Pancreas (tissue), 10 donors: ENCODE results near the gene MRGPRD. TPM values are rescaled to one million over a fixed set of nuclear protein-coding genes. Genes with fewer than 3 reads are reported as not detected.

Source experiments
- ATAC-seq, 4 donors: fragments of 200-7000 bp; cut with Tn5 transposase; one replicate each; pipeline versions ENCODE4 v1.8.0 to v1.9.1; 2020; ENCODE audit warnings: mild to moderate bottlenecking in 4 of 4, moderate library complexity in 4 of 4
- DNase-seq, 6 donors: peaks; one replicate each; pipeline ENCODE4 v3.0.0-alpha.2; 2020
- FAIRE-seq: peaks from 2 replicates; lab custom pipeline; 2012; peaks lifted over from hg19 to GRCh38; lab: Jason Lieb, UNC
- H3K27ac ChIP-seq, 4 donors: fragments of 200-600 bp; sonication (generic); 1 replicate in 3 of 4; 2 replicates in 1 of 4; pipeline versions ENCODE4 v1.5.0 to v1.8.0; 2020
- H3K27me3 ChIP-seq, 4 donors: fragments of 200-600 bp; one replicate each; pipeline ENCODE4 v1.8.0; 2021
- H3K36me3 ChIP-seq, 3 donors: fragments of 200-600 bp; sonication (generic) in 1 of 3; one replicate each; pipeline versions ENCODE4 v1.5.0 to v1.8.0; 2020 to 2021
- H3K4me1 ChIP-seq, 3 donors: fragments of 200-600 bp; one replicate each; pipeline ENCODE4 v1.8.0; 2021
- H3K4me3 ChIP-seq, 4 donors: fragments of 200-600 bp; sonication (generic) in 2 of 4; one replicate each; pipeline versions ENCODE4 v1.5.0 to v1.8.0; 2020 to 2021
- H3K9me3 ChIP-seq, 4 donors: fragments of 200-600 bp; one replicate each; pipeline ENCODE4 v1.8.0; 2021
- CTCF ChIP-seq, 4 donors: fragments of 200-600 bp; sonication (generic) in 3 of 4; IDR thresholded peaks; one replicate each; pipeline versions ENCODE4 v1.5.0 to v1.8.0; 2021; ENCODE audit warnings: antibody characterized with exemption in 4 of 4
- WGBS, 2 donors: extraction: QIAGEN DNeasy Blood & Tissue Kit; methylation state at CpG; one replicate each; pipeline ENCODE4 v1.1.7; 2013; 5-methylcytosine and 5-hydroxymethylcytosine counted together
- intact Hi-C, 3 donors: fragments of 100-400 bp; cut with DNase I; formaldehyde crosslinking; loops; one replicate each; pipeline versions ENCODE4 v1.11.1 to v1.14.2; 2022
- polyA plus RNA-seq, 2 donors: library from polyadenylated mRNA; stranded (reverse); fragments of 200-250 nt; gene quantifications; one replicate each; pipeline ENCODE4 v1.2.3, GENCODE V29; 2013
- total RNA-seq, 6 donors: library from RNA; stranded (reverse); fragmentation: NEBNext Ultra II Directional in 4 of 6; extraction: Animal tissue kit (Norgen Biotek cat#: 25700) in 4 of 6; gene quantifications; one replicate each; pipeline versions ENCODE4 v1.2.1 to v1.2.4, GENCODE V29; 2021 to 2023
- donor health status: healthy with polysubstance abuse.
- donor health status: DM: no; HTN: no; CAD: no; lungs with moderate emphysema.
- donor health status: DM: no; HTN: no; CAD: no.
- donor health status: control.
- donor health status: control.
- donor health status: Bipolar disorder and iron deficiency.
- donor health status: DM: yes; HTN: yes; CAD: no.
- donor health status: DM: no; HTN: no; CAD: no.
- donor health status: DM: no; HTN: no; CAD: no.
- donor health status: DM: yes; HTN: yes; CAD: no.

MRGPRD gene
- total and polyA plus RNA-seq, 8 donors, result not detected

- TF ChIP-seq CTCF (IDR thresholded peaks at IDR 0.05), result no peak
Observed at GRCh38 chr11:69006816-69007215, 26.0 kb upstream of the MRGPRD start.

GRCh38 chr11:69005631-69006368, 25.0 kb upstream of the MRGPRD start:
- 79% methylated on average over 44 to 48 of the region's 48 CpGs for WGBS, 2 donors
- FAIRE-seq, result no peak
- no peaks in the 10 kb centered on the region for H3K36me3 ChIP-seq
- no peak overlapping the region for H3K4me3 ChIP-seq
- peaks cover 0 to 3% (median 0%) of the 10 kb centered on the region in 3 donors for H3K4me1 ChIP-seq
- no peak for TF ChIP-seq CTCF (IDR thresholded peaks at IDR 0.05)
- no peak overlapping the region for H3K27ac ChIP-seq
- no peaks in the 10 kb centered on the region for H3K9me3 ChIP-seq
- no peaks in the 10 kb centered on the region for H3K27me3 ChIP-seq
- no peak for ATAC-seq
- intact Hi-C loops, result no loop called here
- DNase-seq, result peak in 3 of 6 donors; percentile 3 to 50 (median 40)

More at GRCh38 chr11:69006816-69007215, 26.0 kb upstream of the MRGPRD start:
- no peaks in the 10 kb centered on the region for H3K27me3 ChIP-seq
- intact Hi-C loops, result no loop called here
- FAIRE-seq (no peak), ATAC-seq (no peak), DNase-seq (peak in 1 of 6 donors; percentile 2)
- H3K9me3 ChIP-seq, result no peaks in the 10 kb centered on the region
- H3K4me1 ChIP-seq, result peaks cover 0 to 3% (median 0%) of the 10 kb centered on the region in 3 donors
- H3K27ac ChIP-seq, result no peak overlapping the region
- WGBS, 2 donors, result 75 to 86% methylated on average over 12 of the region's 12 CpGs
- H3K4me3 ChIP-seq, result no peak overlapping the region
- H3K36me3 ChIP-seq, result no peaks in the 10 kb centered on the region

GRCh38 chr11:69005183-69005630, 24.4 kb upstream of the MRGPRD start:
- no peaks in the 10 kb centered on the region for H3K27me3 ChIP-seq
- DNase-seq (peak in 2 of 6 donors; percentile 2 to 40), FAIRE-seq (no peak), ATAC-seq (no peak)
- intact Hi-C loops, result no loop called here
- no peaks in the 10 kb centered on the region for H3K36me3 ChIP-seq
- 77 to 88% methylated on average over 27 of the region's 27 CpGs for WGBS, 2 donors
- no peak overlapping the region for H3K27ac ChIP-seq
- no peak overlapping the region for H3K4me3 ChIP-seq
- TF ChIP-seq CTCF (IDR thresholded peaks at IDR 0.05), result no peak
- H3K4me1 ChIP-seq, result peaks cover 0 to 3% (median 0%) of the 10 kb centered on the region in 3 donors
- H3K9me3 ChIP-seq, result no peaks in the 10 kb centered on the region

GRCh38 chr11:69004411-69005182, 23.8 kb upstream of the MRGPRD start:
- FAIRE-seq (no peak), ATAC-seq (no peak), DNase-seq (peak in 2 of 6 donors; percentile 8 to 42)
- H3K4me3 ChIP-seq, result no peak overlapping the region
- peaks cover 0 to 3% (median 0%) of the 10 kb centered on the region in 3 donors for H3K4me1 ChIP-seq
- intact Hi-C loops, result no loop called here
- TF ChIP-seq CTCF (IDR thresholded peaks at IDR 0.05), result no peak
- H3K27ac ChIP-seq, result no peak overlapping the region
- H3K27me3 ChIP-seq, result no peaks in the 10 kb centered on the region
- H3K9me3 ChIP-seq, result no peaks in the 10 kb centered on the region
- WGBS, 2 donors, result 57 to 76% methylated on average over 13 of the region's 13 CpGs
- no peaks in the 10 kb centered on the region for H3K36me3 ChIP-seq
